HG02884 (cell line): Measurements from ENCODE around the gene STAT6.
A peak's percentile ranks its signal among the peaks of the same experiment; 100 is the strongest.
"Not testable (repeated sequence)": the region's sequence is repeated elsewhere in the genome, so short reads cannot be mapped to it uniquely, and the experiment has no call there.

Experiments used
- ATAC-seq: cut with Tn5 transposase; IDR thresholded peaks from one replicate; pipeline ENCODE4 v1.9.1; 2021; ENCODE audit warnings: mild to moderate bottlenecking, moderate library complexity; ENCODE audit not compliant: unreplicated experiment

STAT6 gene

GRCh38 chr12:57090490-57090889 is 20.7 kb downstream of the STAT6 start:
- no peak for ATAC-seq

GRCh38 chr12:57089271-57090245 is 21.6 kb downstream of the STAT6 start:
- no peak for ATAC-seq

- peak; percentile 39 for ATAC-seq
Observed at GRCh38 chr12:57088354-57089270, 22.6 kb downstream of the STAT6 start, which contains the start of gene NAB2. Gene NAB2, plus strand, starts transcription at chr12:57089114. Its CDS starts 158 bp downstream, at chr12:57089272.

- peak; percentile 36 for ATAC-seq
Observed at GRCh38 chr12:57087691-57088353, 23.3 kb downstream of the STAT6 start.

- peak; percentile 36 for ATAC-seq
Observed at GRCh38 chr12:57087010-57087690, 24.0 kb downstream of the STAT6 start.

GRCh38 chr12:57086493-57087009 is 24.6 kb downstream of the STAT6 start:
- no peak for ATAC-seq

- no peak for ATAC-seq
Observed at GRCh38 chr12:57085999-57086492, 25.1 kb downstream of the STAT6 start.

- no peak for ATAC-seq
Observed at GRCh38 chr12:57080855-57081254, 30.3 kb downstream of the STAT6 start.

GRCh38 chr12:57079821-57080220 is 31.3 kb downstream of the STAT6 start:
- no peak for ATAC-seq

- peak; percentile 96 for ATAC-seq
Observed at GRCh38 chr12:57078519-57079404, 32.4 kb downstream of the STAT6 start, which contains the start of gene NEMP1. Gene NEMP1, minus strand, starts transcription at chr12:57078791. Its CDS starts 46 bp downstream, at chr12:57078745.

GRCh38 chr12:57073566-57074450 is 37.4 kb downstream of the STAT6 start:
- not testable (repeated sequence) for ATAC-seq

- ATAC-seq: no peak
Observed at GRCh38 chr12:57072661-57073060, 38.5 kb downstream of the STAT6 start.

- peak; percentile 80 for ATAC-seq
Observed at GRCh38 chr12:57069523-57069922, 41.6 kb downstream of the STAT6 start.

- no peak for ATAC-seq
Observed at GRCh38 chr12:57066245-57066644, 44.9 kb downstream of the STAT6 start.

GRCh38 chr12:57063991-57064685 is 47.0 kb downstream of the STAT6 start:
- peak; percentile 91 for ATAC-seq

- ATAC-seq: no peak
Observed at GRCh38 chr12:57058454-57058853, 52.7 kb downstream of the STAT6 start.
